Lower lobe of right lung (tissue), 2 donors: Measurements from ENCODE around the gene MTX1. TPM values are rescaled to one million over a fixed set of nuclear protein-coding genes. Genes with fewer than 3 reads are reported as not detected.
"Not testable (repeated sequence)": the region's sequence is repeated elsewhere in the genome, so short reads cannot be mapped to it uniquely, and the experiment has no call there.

Source experiments
- ATAC-seq, 2 donors: fragments of 200-7000 bp; cut with Tn5 transposase; one replicate each; pipeline ENCODE4 v1.9.1; 2020 to 2022; ENCODE audit warnings: mild to moderate bottlenecking in 2 of 2, moderate library complexity in 2 of 2
- DNase-seq: peaks from one replicate; pipeline ENCODE4 v3.0.0-alpha.2; 2020
- H3K27ac ChIP-seq: fragments of 200-600 bp; one replicate; pipeline ENCODE4 v1.8.0; 2022
- H3K27me3 ChIP-seq: fragments of 200-600 bp; one replicate; pipeline ENCODE4 v1.8.0; 2022; ENCODE audit warnings: low read depth
- H3K36me3 ChIP-seq: fragments of 200-600 bp; one replicate; pipeline ENCODE4 v1.8.0; 2022; ENCODE audit warnings: mild to moderate bottlenecking
- H3K4me1 ChIP-seq: fragments of 200-600 bp; one replicate; pipeline ENCODE4 v1.8.0; 2022
- H3K4me3 ChIP-seq: fragments of 200-600 bp; one replicate; pipeline ENCODE4 v1.8.0; 2022; ENCODE audit warnings: mild to moderate bottlenecking
- H3K9me3 ChIP-seq: fragments of 200-600 bp; one replicate; pipeline ENCODE4 v1.8.0; 2022
- CTCF ChIP-seq: fragments of 200-600 bp; IDR thresholded peaks from one replicate; pipeline ENCODE4 v1.8.0; 2022; ENCODE audit warnings: antibody characterized with exemption, mild to moderate bottlenecking
- intact Hi-C: fragments of 100-400 bp; cut with DNase I; formaldehyde crosslinking; loops from one replicate; pipeline ENCODE4 v1.11.0; 2022
- total RNA-seq: library from RNA; stranded (reverse); fragmentation: NEBNext Ultra II Directional; extraction: Animal tissue kit (Norgen Biotek cat#: 25700); gene quantifications from one replicate; pipeline ENCODE4 v1.2.1, GENCODE V29; 2021
- donor health status: DM: no; HTN: yes; CAD: no; lungs with severe emphysema.

Gene MTX1
- total RNA-seq, 1 donor from 2014 or later: 27.9 TPM

GRCh38 chr1:155192346-155193274 lies 15.9 kb upstream of the MTX1 start:
- H3K4me1 ChIP-seq: peaks cover 26% of the 10 kb centered on the region
- H3K27me3 ChIP-seq: no peaks in the 10 kb centered on the region
- DNase-seq: peak; percentile 88
- peak overlapping the region; percentile 93 for H3K27ac ChIP-seq
- H3K4me3 ChIP-seq: peak overlapping the region; percentile 59
- no peak for TF ChIP-seq CTCF
- H3K36me3 ChIP-seq: no peaks in the 10 kb centered on the region
- intact Hi-C loops: no loop called here
- no peaks in the 10 kb centered on the region for H3K9me3 ChIP-seq
- ATAC-seq: peak; percentile 73 to 80

GRCh38 chr1:155193275-155193990 lies 15.1 kb upstream of the MTX1 start:
- DNase-seq: peak; percentile 95

GRCh38 chr1:155193991-155194240 lies 14.6 kb upstream of the MTX1 start:
- H3K27ac ChIP-seq: peak overlapping the region; percentile 93
- H3K4me3 ChIP-seq: peak overlapping the region; percentile 59
- DNase-seq, H3K9me3 ChIP-seq, intact Hi-C loops, H3K27me3 ChIP-seq, H3K36me3 ChIP-seq, ATAC-seq: not testable (repeated sequence)
- peaks cover 26% of the 10 kb centered on the region for H3K4me1 ChIP-seq

More at GRCh38 chr1:155193275-155193990, 15.1 kb upstream of the MTX1 start:
- peaks cover 6% of the 10 kb centered on the region for H3K36me3 ChIP-seq
- peaks cover 26% of the 10 kb centered on the region for H3K4me1 ChIP-seq
- H3K27ac ChIP-seq: peak overlapping the region; percentile 93
- no peaks in the 10 kb centered on the region for H3K27me3 ChIP-seq
- H3K9me3 ChIP-seq: no peaks in the 10 kb centered on the region
- intact Hi-C loops: no loop called here
- H3K4me3 ChIP-seq: peak overlapping the region; percentile 59
- peak; percentile 99 for TF ChIP-seq CTCF
- peak; percentile 79 to 88 for ATAC-seq

- no peak for TF ChIP-seq CTCF
- H3K27ac ChIP-seq: peak overlapping the region; percentile 93
- ATAC-seq: no peak
- peaks cover 26% of the 10 kb centered on the region for H3K4me1 ChIP-seq
- intact Hi-C loops: no loop called here
- H3K36me3 ChIP-seq: peaks cover 12% of the 10 kb centered on the region
- peak overlapping the region; percentile 59 for H3K4me3 ChIP-seq
- no peaks in the 10 kb centered on the region for H3K27me3 ChIP-seq
- DNase-seq: peak; percentile 51
- no peaks in the 10 kb centered on the region for H3K9me3 ChIP-seq
These were observed 13.0 kb upstream of the MTX1 start for GRCh38 chr1:155195201-155196102.

GRCh38 chr1:155196103-155196892 lies 12.2 kb upstream of the MTX1 start:
- no peak for TF ChIP-seq CTCF
- Histone ChIP-seq H3K27me3 (no peaks in the 10 kb centered on the region), H3K9me3 (no peaks in the 10 kb centered on the region), H3K4me1 (peaks cover 26% of the 10 kb centered on the region), H3K36me3 (peaks cover 12% of the 10 kb centered on the region), H3K27ac (no peak overlapping the region), H3K4me3 (no peak overlapping the region)
- DNase-seq: peak; percentile 45
- intact Hi-C loops: no loop called here
- ATAC-seq: no peak
